NOMO-1 (cell line): ENCODE data around the gene MMP11.

Experiments used
- DNase-seq, 2 experiments: peaks; one replicate each; lab custom pipeline; 2025; ENCODE audit not compliant: unreplicated experiment in 2 of 2; lab: John Stamatoyannopoulos, UW

The MMP11 gene

GRCh38 chr22:23772649-23773473, at the start of gene MMP11:
Gene MMP11 (plus strand): TSS chr22:23772849. CDS start chr22:23772871, 22 bp downstream.
- DNase-seq = peak in 1 of 2 experiments; percentile 13

- peak; percentile 7 to 25 for DNase-seq
Observed at GRCh38 chr22:23728108-23728507, 44.5 kb upstream of the MMP11 start.

- DNase-seq = no peak
Observed at GRCh38 chr22:23737696-23738095, 35.0 kb upstream of the MMP11 start.

GRCh38 chr22:23742505-23743264, 30.0 kb upstream of the MMP11 start:
- no peak for DNase-seq

GRCh38 chr22:23743303-23743705, 29.3 kb upstream of the MMP11 start:
- no peak for DNase-seq

GRCh38 chr22:23744001-23744400, 28.6 kb upstream of the MMP11 start:
- no peak for DNase-seq

- DNase-seq = no peak
Observed at GRCh38 chr22:23744485-23744884, 28.2 kb upstream of the MMP11 start.

GRCh38 chr22:23745791-23746190, 26.9 kb upstream of the MMP11 start:
- DNase-seq = no peak

- peak; percentile 36 to 71 for DNase-seq
Observed at GRCh38 chr22:23749841-23750301, 22.8 kb upstream of the MMP11 start.

GRCh38 chr22:23750367-23750713, 22.3 kb upstream of the MMP11 start:
- no peak for DNase-seq

- peak; percentile 65 to 81 for DNase-seq
Observed at GRCh38 chr22:23750714-23751440, 21.8 kb upstream of the MMP11 start, which contains the start of gene ZNF70. Gene ZNF70 (minus strand): TSS chr22:23751112. CDS start chr22:23745140, 5,972 bp downstream.

- no peak for DNase-seq
Observed at GRCh38 chr22:23751441-23751996, 21.1 kb upstream of the MMP11 start.

- no peak for DNase-seq
Observed at GRCh38 chr22:23752090-23752691, 20.5 kb upstream of the MMP11 start.

- DNase-seq = no peak
Observed at GRCh38 chr22:23752750-23753149, 19.9 kb upstream of the MMP11 start.

- no peak for DNase-seq
Observed at GRCh38 chr22:23753385-23753784, 19.3 kb upstream of the MMP11 start.

- no peak for DNase-seq
Observed at GRCh38 chr22:23754220-23754919, 18.3 kb upstream of the MMP11 start, which contains the start of gene VPREB3. Gene VPREB3 (minus strand): TSS chr22:23754425. CDS start chr22:23754363, 62 bp downstream.

GRCh38 chr22:23754980-23755636, 17.5 kb upstream of the MMP11 start:
- DNase-seq = no peak

- DNase-seq = no peak
Observed at GRCh38 chr22:23755711-23756110, 16.9 kb upstream of the MMP11 start.

- peak in 1 of 2 experiments; percentile 19 for DNase-seq
Observed at GRCh38 chr22:23756891-23757290, 15.8 kb upstream of the MMP11 start.
